MM.1S (cell line): ENCODE measurements around the gene RPTOR.
A peak's percentile ranks its signal among the peaks of the same experiment; 100 is the strongest.

Source experiments
- DNase-seq: peaks from one replicate; pipeline ENCODE4 v3.0.0-alpha.2; 2015
- H2AFZ ChIP-seq: fragments of 300-600 bp; sonication (generic); 2 replicates; pipeline ENCODE4 v1.6.0; 2016; ENCODE audit warnings: antibody characterized with exemption, low read length
- H3F3A ChIP-seq: fragments of 300-600 bp; sonication (generic); 2 replicates; pipeline ENCODE4 v1.6.1; 2016; ENCODE audit warnings: mild to moderate bottlenecking, antibody characterized with exemption, low read length, moderate library complexity, mixed read lengths; ENCODE audit not compliant: insufficient read depth
- H3K27ac ChIP-seq: fragments of 300-600 bp; sonication (generic); 2 replicates; pipeline ENCODE4 v1.5.1; 2016; ENCODE audit warnings: mild to moderate bottlenecking, low read length
- H3K27me3 ChIP-seq: fragments of 300-600 bp; sonication (generic); replicated peaks from 2 replicates; pipeline ENCODE4 v1.6.0; 2016; ENCODE audit warnings: low read length; ENCODE audit not compliant: insufficient read depth
- H3K36me3 ChIP-seq: fragments of 300-600 bp; sonication (generic); replicated peaks from 2 replicates; pipeline ENCODE4 v1.6.1; 2016; ENCODE audit warnings: mild to moderate bottlenecking, low read length, mixed read lengths; ENCODE audit not compliant: insufficient read depth
- H3K4me1 ChIP-seq: fragments of 300-600 bp; sonication (generic); 2 replicates; pipeline ENCODE4 v1.6.1; 2016; ENCODE audit warnings: low read length, mixed read lengths
- H3K4me2 ChIP-seq: fragments of 300-600 bp; sonication (generic); 2 replicates; pipeline ENCODE4 v1.6.0; 2016; ENCODE audit warnings: low read depth, low read length
- H3K4me3 ChIP-seq: fragments of 300-600 bp; sonication (generic); 2 replicates; pipeline ENCODE4 v1.5.1; 2016; ENCODE audit warnings: low read length, mixed read lengths
- H3K79me2 ChIP-seq: fragments of 300-600 bp; sonication (generic); 2 replicates; pipeline ENCODE4 v1.6.1; 2016; ENCODE audit warnings: mixed run types, low read length, mixed read lengths
- H3K9ac ChIP-seq: fragments of 300-600 bp; sonication (generic); 2 replicates; pipeline ENCODE4 v1.6.1; 2016; ENCODE audit warnings: low read length, mixed read lengths
- H3K9me2 ChIP-seq: fragments of 300-600 bp; sonication (generic); replicated peaks from 2 replicates; pipeline ENCODE4 v1.6.1; 2016; ENCODE audit warnings: mild to moderate bottlenecking, low read length, mixed read lengths; ENCODE audit not compliant: insufficient read depth
- H3K9me3 ChIP-seq: fragments of 300-600 bp; sonication (generic); replicated peaks from 2 replicates; pipeline ENCODE4 v1.6.1; 2016; ENCODE audit warnings: mild to moderate bottlenecking, low read length, mixed read lengths; ENCODE audit not compliant: insufficient read depth
- H4K20me1 ChIP-seq: fragments of 300-600 bp; sonication (generic); 2 replicates; pipeline ENCODE4 v1.6.1; 2016; ENCODE audit warnings: mild to moderate bottlenecking, low read length, moderate library complexity, mixed read lengths; ENCODE audit not compliant: insufficient read depth
- CTCF ChIP-seq: fragments of 300-600 bp; sonication (generic); IDR thresholded peaks from 2 replicates; pipeline ENCODE4 v1.5.1; 2016; ENCODE audit warnings: antibody characterized with exemption, low read length, mixed read lengths
- EZH2 ChIP-seq: fragments of 300-600 bp; sonication (generic); optimal IDR thresholded peaks from 2 replicates; pipeline ENCODE3; 2017; ENCODE audit warnings: low read depth, mild to moderate bottlenecking, antibody characterized with exemption, low read length, mixed read lengths
- EZH2phosphoT487 ChIP-seq: fragments of 300-600 bp; sonication (generic); IDR thresholded peaks from 2 replicates; pipeline ENCODE4 v1.6.1; 2018; ENCODE audit warnings: antibody characterized with exemption, low read length

RPTOR gene

GRCh38 chr17:80822021-80822699, 277.5 kb downstream of the RPTOR start:
- no peak overlapping the region for H3K4me3 ChIP-seq
- no peaks in the 10 kb centered on the region for H3K79me2 ChIP-seq
- H3F3A ChIP-seq, result no peaks in the 10 kb centered on the region
- peak overlapping the region; percentile 78 for H3K27ac ChIP-seq
- H4K20me1 ChIP-seq, result no peaks in the 10 kb centered on the region
- no peaks in the 10 kb centered on the region for H3K9me2 ChIP-seq
- H3K36me3 ChIP-seq, result no peaks in the 10 kb centered on the region
- TF ChIP-seq EZH2, result no peak
- TF ChIP-seq EZH2phosphoT487, result no peak
- TF ChIP-seq CTCF, result no peak
- H3K9me3 ChIP-seq, result no peaks in the 10 kb centered on the region
- DNase-seq, result no peak
- H3K4me2 ChIP-seq, result peak overlapping the region; percentile 25; the same call in 1 of the 2 replicates
- H3K4me1 ChIP-seq, result peaks cover 8% of the 10 kb centered on the region; the same call in 1 of the 2 replicates
- H3K9ac ChIP-seq, result peak overlapping the region; percentile 22; the same call in 1 of the 2 replicates
- H2AFZ ChIP-seq, result no peak overlapping the region
- H3K27me3 ChIP-seq, result no peaks in the 10 kb centered on the region

- H3K27me3 ChIP-seq, result no peaks in the 10 kb centered on the region
- H3F3A ChIP-seq, result no peaks in the 10 kb centered on the region
- TF ChIP-seq EZH2 (no peak), EZH2phosphoT487 (no peak), CTCF (no peak)
- H3K36me3 ChIP-seq, result no peaks in the 10 kb centered on the region
- H3K9me3 ChIP-seq, result no peaks in the 10 kb centered on the region
- H3K4me1 ChIP-seq, result peaks cover 8% of the 10 kb centered on the region; the same call in 1 of the 2 replicates
- H3K4me2 ChIP-seq, result peak overlapping the region; percentile 25; the same call in 1 of the 2 replicates
- H3K9me2 ChIP-seq, result no peaks in the 10 kb centered on the region
- peak; percentile 50 for DNase-seq
- H4K20me1 ChIP-seq, result no peaks in the 10 kb centered on the region
- peak overlapping the region; percentile 78 for H3K27ac ChIP-seq
- H3K79me2 ChIP-seq, result no peaks in the 10 kb centered on the region
- no peak overlapping the region for H2AFZ ChIP-seq
- peak overlapping the region; percentile 22 for H3K9ac ChIP-seq
- H3K4me3 ChIP-seq, result no peak overlapping the region
Observed at GRCh38 chr17:80822700-80823410, 278.2 kb downstream of the RPTOR start.

- H4K20me1 ChIP-seq, result no peaks in the 10 kb centered on the region
- H3K79me2 ChIP-seq, result no peaks in the 10 kb centered on the region
- no peak overlapping the region for H3K4me2 ChIP-seq
- no peaks in the 10 kb centered on the region for H3K27me3 ChIP-seq
- H3F3A ChIP-seq, result no peaks in the 10 kb centered on the region
- no peaks in the 10 kb centered on the region for H3K9me2 ChIP-seq
- no peak for DNase-seq
- no peak overlapping the region for H3K4me3 ChIP-seq
- no peak overlapping the region for H2AFZ ChIP-seq
- H3K36me3 ChIP-seq, result no peaks in the 10 kb centered on the region
- no peak overlapping the region for H3K9ac ChIP-seq
- H3K9me3 ChIP-seq, result no peaks in the 10 kb centered on the region
- H3K27ac ChIP-seq, result no peak overlapping the region
- peaks cover 8% of the 10 kb centered on the region; the same call in 1 of the 2 replicates for H3K4me1 ChIP-seq
- no peak for TF ChIP-seq EZH2
- TF ChIP-seq CTCF, result no peak
- TF ChIP-seq EZH2phosphoT487, result no peak
Observed at GRCh38 chr17:80824549-80825470, 280.2 kb downstream of the RPTOR start.
